ENCODE data around the gene IGSF21. TPM values are rescaled to one million over a fixed set of nuclear protein-coding genes. Genes with fewer than 3 reads are reported as not detected.
"Not testable (repeated sequence)": the region's sequence is repeated elsewhere in the genome, so short reads cannot be mapped to it uniquely, and the experiment has no call there.

IGSF21 gene
- total RNA-seq, 1 donor from 2014 or later: 1.8 TPM

GRCh38 chr1:18357622-18358230 lies 250.1 kb downstream of the IGSF21 start:
- intact Hi-C loops (cut with micrococcal nuclease): no loop called here
- no peak for ATAC-seq
- no peak for DNase-seq

DNA sequence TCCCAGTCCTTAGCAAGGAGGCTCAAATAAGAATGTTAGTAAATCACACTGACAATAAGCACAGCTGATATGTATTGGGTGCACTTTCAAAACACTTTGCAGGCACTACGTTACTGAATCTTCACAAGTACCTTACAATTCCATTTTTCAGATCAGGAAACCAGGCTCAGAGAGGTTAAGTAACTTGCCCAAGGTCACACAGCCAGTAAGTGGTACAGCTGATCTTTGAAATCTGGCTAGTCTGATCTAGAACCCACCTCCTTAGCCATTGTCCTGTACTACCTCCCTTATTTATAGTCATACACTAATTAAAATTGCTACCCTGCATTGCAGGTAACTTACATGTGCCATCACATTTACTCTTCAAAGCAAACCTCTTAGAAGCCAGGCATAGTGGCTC lies 251.0 kb downstream of the IGSF21 start:
- intact Hi-C loops (cut with micrococcal nuclease): no loop called here
- no peak for DNase-seq
- no peak for ATAC-seq

DNA sequence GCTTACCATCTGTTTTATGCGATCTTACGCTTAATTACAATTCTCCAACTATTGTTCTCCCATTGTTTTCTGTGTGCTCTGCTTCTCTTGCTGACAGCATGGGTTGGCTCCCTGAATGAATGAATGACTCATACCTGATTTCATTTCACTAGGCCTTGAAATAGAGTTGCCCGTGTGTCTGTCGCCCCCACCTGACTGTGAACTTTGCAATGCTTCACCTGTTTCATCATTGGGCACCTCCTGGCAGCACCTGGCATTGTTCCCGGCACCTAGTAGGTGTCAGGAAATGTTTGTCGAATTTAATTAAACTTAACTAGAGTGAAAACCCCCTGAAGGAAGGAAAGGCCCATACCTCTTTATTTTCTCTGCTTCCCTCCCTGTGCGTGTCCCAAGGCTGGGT lies 252.7 kb downstream of the IGSF21 start:
- ATAC-seq: no peak
- no peak for DNase-seq
- intact Hi-C loops (cut with micrococcal nuclease): no loop called here

DNA sequence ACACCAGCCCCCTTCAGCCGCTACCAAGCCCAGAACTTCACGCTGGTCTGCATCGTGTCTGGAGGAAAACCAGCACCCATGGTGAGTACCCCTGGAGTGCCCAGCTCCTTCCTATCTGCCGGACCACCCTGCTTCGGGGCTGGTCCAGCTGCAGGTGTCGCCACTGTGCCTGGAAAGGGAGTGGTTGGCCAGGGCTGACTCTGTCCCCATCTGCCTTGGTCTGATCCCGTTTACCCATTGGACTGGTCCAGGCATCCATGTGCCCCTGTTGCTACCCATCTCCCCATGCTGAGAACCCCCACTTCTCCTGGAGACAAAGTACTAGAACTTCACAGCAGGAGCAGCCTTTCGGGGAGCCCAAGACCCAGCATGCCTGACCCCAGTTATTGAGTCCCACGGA lies 254.6 kb downstream of the IGSF21 start:
- DNase-seq (no peak), ATAC-seq (no peak)
- intact Hi-C loops (cut with micrococcal nuclease): no loop called here

DNA sequence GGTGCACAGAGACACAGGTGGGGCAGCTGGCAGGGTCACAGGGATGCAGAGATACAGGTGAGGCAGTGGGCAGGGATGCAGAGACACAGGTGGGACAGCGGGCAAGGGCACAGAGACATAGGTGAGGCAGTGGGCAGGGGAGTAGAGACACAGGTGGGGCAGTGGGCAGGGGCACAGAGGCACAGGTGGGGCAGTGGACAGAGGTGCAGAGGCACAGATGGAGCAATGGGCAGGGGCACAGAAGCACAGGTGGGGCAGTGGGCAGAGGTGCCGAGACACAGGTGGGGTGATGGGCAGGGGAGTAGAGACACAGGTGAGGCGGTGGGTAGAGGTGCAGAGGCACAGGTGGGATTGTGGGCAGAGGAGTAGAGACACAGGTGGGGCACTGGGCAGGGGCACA lies 255.8 kb downstream of the IGSF21 start:
- no peak for ATAC-seq
- DNase-seq: no peak
- intact Hi-C loops (cut with micrococcal nuclease): no loop called here

GRCh38 chr1:18365099-18365705 lies 257.6 kb downstream of the IGSF21 start:
- no peak for DNase-seq
- intact Hi-C loops (cut with micrococcal nuclease): no loop called here
- ATAC-seq: no peak

GRCh38 chr1:18372505-18372904 lies 264.9 kb downstream of the IGSF21 start:
- intact Hi-C loops (cut with micrococcal nuclease); DNase-seq; ATAC-seq: not testable (repeated sequence)

GRCh38 chr1:18373151-18373550 lies 265.6 kb downstream of the IGSF21 start:
- ATAC-seq: no peak

GRCh38 chr1:18373882-18374493 lies 266.4 kb downstream of the IGSF21 start:
- ATAC-seq: no peak
- no peak for DNase-seq
- intact Hi-C loops (cut with micrococcal nuclease): no loop called here

More at GRCh38 chr1:18373151-18373550, 265.6 kb downstream of the IGSF21 start:
- intact Hi-C loops (cut with micrococcal nuclease): no loop called here
- DNase-seq: no peak

GRCh38 chr1:18376661-18377060 lies 269.1 kb downstream of the IGSF21 start:
- intact Hi-C loops (cut with micrococcal nuclease): no loop called here
- no peak for DNase-seq
- ATAC-seq: no peak

GRCh38 chr1:18380288-18380687 lies 272.7 kb downstream of the IGSF21 start:
- ATAC-seq (no peak), DNase-seq (no peak)
- intact Hi-C loops (cut with micrococcal nuclease): no loop called here

DNA sequence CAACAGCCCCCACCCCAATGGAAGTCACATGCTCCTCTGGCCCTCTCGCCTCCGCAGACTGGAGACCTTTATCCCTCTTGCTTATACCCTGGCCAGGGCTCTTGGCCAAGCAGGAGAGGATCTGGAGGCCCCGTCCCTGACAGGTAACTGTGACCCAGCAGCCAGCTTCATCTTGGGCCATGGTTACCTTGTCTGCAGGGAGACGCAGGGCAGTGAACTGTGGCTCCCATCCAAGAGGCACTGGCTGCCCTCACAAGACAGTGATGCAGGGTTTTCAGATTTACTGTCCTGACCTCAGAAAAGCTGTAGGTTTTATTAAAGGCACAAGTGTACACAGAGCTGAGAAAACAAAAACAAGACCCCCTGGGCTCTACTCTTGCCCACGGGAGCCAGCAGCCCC lies 276.5 kb downstream of the IGSF21 start:
- intact Hi-C loops (cut with micrococcal nuclease): no loop called here
- DNase-seq (no peak), ATAC-seq (no peak)

DNA sequence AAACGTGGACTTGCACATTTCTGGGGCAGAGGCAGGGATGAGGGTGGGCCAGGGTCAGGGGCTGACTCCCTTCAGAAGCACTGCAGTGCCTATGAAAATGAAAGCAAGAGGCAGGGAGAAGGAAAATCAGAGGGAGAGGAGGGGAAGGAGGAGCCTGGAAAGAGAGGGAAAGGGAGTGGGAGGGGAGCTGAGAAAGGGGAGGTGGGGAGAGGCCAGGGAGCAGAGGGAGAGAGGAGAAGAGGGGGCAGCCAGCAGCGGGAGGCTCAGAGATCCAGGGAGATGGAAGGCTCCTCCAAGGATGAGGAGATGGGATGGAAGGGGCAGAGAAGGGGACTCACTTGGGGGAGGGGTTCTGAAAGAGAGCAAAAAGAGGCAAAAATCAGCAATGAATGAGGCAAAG lies 276.9 kb downstream of the IGSF21 start:
- DNase-seq: no peak
- intact Hi-C loops (cut with micrococcal nuclease): no loop called here
- ATAC-seq: no peak

GRCh38 chr1:18385239-18385790 lies 277.7 kb downstream of the IGSF21 start:
- intact Hi-C loops (cut with micrococcal nuclease): no loop called here
- ATAC-seq (peak; percentile 70), DNase-seq (peak; percentile 53)

GRCh38 chr1:18386591-18386990 lies 279.0 kb downstream of the IGSF21 start:
- DNase-seq: no peak
- intact Hi-C loops (cut with micrococcal nuclease): no loop called here
- ATAC-seq: no peak

- DNase-seq (no peak), ATAC-seq (no peak)
- intact Hi-C loops (cut with micrococcal nuclease): no loop called here
Observed at GRCh38 chr1:18387307-18387706, 279.7 kb downstream of the IGSF21 start.

- intact Hi-C loops (cut with micrococcal nuclease): no loop called here
- DNase-seq (no peak), ATAC-seq (no peak)
Observed at GRCh38 chr1:18390953-18391352, 283.4 kb downstream of the IGSF21 start.

DNA sequence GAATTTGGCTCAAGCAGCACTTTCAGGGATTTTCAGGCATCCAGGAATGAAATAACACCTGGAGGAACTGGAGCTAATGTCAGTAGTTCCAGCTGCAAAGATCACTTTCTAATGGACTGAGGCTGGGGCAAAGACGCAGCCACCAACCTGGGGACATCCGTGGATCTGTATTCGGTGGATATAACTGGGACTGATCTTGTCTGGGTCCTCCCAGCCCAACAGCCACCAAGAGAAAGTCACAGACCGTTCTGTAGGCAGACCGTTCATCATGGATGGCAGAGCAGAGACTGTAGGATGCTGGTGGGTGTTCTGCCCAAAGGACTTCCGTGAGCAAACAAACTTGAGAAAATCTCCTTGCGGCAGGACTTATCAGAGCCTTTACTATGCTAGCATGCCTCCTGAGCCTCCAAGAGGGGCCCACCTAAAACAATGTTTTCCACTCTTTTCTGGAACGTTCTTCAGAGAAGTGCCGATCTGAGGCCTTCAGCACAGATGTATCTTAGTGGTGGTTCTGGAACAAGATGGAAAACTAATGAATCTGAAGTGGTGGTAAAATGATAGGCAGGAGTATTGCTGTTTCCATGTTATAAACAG lies 287.1 kb downstream of the IGSF21 start:
- intact Hi-C loops (cut with micrococcal nuclease): no loop called here
- DNase-seq: no peak
- no peak for ATAC-seq

DNA sequence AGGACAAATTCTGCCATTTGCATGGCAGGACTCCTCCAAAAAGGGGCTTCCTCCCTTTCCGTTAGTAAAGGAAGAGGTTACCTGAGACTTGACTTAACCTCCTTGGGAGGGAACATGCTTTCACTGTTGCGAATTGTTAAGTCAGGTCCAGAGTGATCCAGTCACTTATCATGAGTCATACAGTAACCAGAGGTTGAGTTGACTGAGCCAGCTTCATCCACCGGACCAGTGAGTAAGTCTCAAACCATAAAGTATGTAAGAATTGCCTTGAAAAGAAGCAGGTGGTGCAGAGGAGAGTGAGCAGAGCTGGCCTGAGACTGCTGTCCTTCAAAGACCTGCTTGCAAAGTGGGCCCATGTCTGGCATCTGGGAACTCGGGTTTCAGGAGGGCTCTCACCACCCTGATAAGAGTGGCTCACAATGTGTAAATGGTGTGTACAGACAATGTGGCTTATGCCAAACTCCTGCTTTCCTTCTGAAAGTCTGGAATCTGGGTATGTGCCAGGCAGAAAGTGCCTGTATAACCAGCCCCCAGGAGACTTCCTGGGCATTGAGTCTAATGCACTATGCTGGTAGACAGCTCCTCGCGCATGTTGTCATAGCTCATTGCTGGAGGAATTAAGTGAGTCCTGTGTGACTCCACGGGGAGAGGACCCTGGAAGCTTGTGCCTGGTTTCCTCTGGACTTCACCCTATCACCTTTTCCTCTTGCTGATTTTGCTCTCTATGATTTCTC lies 288.8 kb downstream of the IGSF21 start:
- no peak for DNase-seq
- intact Hi-C loops (cut with micrococcal nuclease): no loop called here
- ATAC-seq: no peak

- intact Hi-C loops (cut with micrococcal nuclease): no loop called here
- ATAC-seq (no peak), DNase-seq (no peak)
Observed at GRCh38 chr1:18397641-18398040, 290.0 kb downstream of the IGSF21 start.

Data from left ventricle myocardium superior (tissue), 1 donor.